ENCODE data around the gene UPK1A. TPM values are rescaled to one million over a fixed set of nuclear protein-coding genes. Genes with fewer than 3 reads are reported as not detected.

The UPK1A gene
- total and polyA plus RNA-seq, 2 experiments from 2014 or later = 7.8 to 19.6 TPM

GRCh38 chr19:35718345-35719041 is 52.2 kb downstream of the UPK1A start:
- Histone ChIP-seq H3K27me3 (no peaks in the 10 kb centered on the region), H2AFZ (no peak overlapping the region), H3K9me3 (ENCODE audit: low read depth) (no peaks in the 10 kb centered on the region), H4K20me1 (ENCODE audit: insufficient read depth, poor library complexity, severe bottlenecking) (peaks cover 25% of the 10 kb centered on the region), H3K36me3 (replicated peaks; ENCODE audit: insufficient read depth, low read depth) (no peaks in the 10 kb centered on the region), H3K4me1 (ENCODE audit: insufficient read depth) (peaks cover 15% of the 10 kb centered on the region), H3K79me2 (peaks cover 49% of the 10 kb centered on the region), H3K27ac (peak overlapping the region; percentile 85), H3K4me2 (peak overlapping the region; percentile 87), H3K9me2 (replicated peaks; ENCODE audit: insufficient read depth) (no peaks in the 10 kb centered on the region), H3K4me3 (peak overlapping the region; percentile 96)
- no peak for TF ChIP-seq EZH2phosphoT487 (IDR thresholded peaks at IDR 0.05; ENCODE audit: low read depth, severe bottlenecking, unreplicated experiment)
- no peak for TF ChIP-seq CTCF (IDR thresholded peaks at IDR 0.05; ENCODE audit: poor library complexity)
- no peak for TF ChIP-seq EZH2 (IDR thresholded peaks at IDR 0.05; ENCODE audit: borderline replicate concordance)
- DNase-seq (ENCODE audit: low spot score) = peak; percentile 52
- 4% methylated on average over 23 of the region's 42 CpGs for WGBS (ENCODE audit: low lambda C conversion rate, missing lambda C conversion rate)

GRCh38 chr19:35719402-35720162 is 53.3 kb downstream of the UPK1A start:
- H3K4me2 ChIP-seq = peak overlapping the region; percentile 87
- no peak overlapping the region for H3K4me3 ChIP-seq
- DNase-seq (ENCODE audit: low spot score) = no peak
- H3K4me1 ChIP-seq (ENCODE audit: insufficient read depth) = peaks cover 15% of the 10 kb centered on the region
- peaks cover 49% of the 10 kb centered on the region for H3K79me2 ChIP-seq
- H4K20me1 ChIP-seq (ENCODE audit: insufficient read depth, poor library complexity, severe bottlenecking) = peaks cover 25% of the 10 kb centered on the region
- no peaks in the 10 kb centered on the region for H3K36me3 ChIP-seq (replicated peaks; ENCODE audit: insufficient read depth, low read depth)
- H3K27ac ChIP-seq = peak overlapping the region; percentile 85
- TF ChIP-seq EZH2 (IDR thresholded peaks at IDR 0.05; ENCODE audit: borderline replicate concordance) (no peak), EZH2phosphoT487 (IDR thresholded peaks at IDR 0.05; ENCODE audit: low read depth, severe bottlenecking, unreplicated experiment) (no peak), CTCF (IDR thresholded peaks at IDR 0.05; ENCODE audit: poor library complexity) (no peak)
- H3K9me3 ChIP-seq (ENCODE audit: low read depth) = no peaks in the 10 kb centered on the region
- no peak overlapping the region for H2AFZ ChIP-seq
- no peaks in the 10 kb centered on the region for H3K27me3 ChIP-seq
- H3K9me2 ChIP-seq (replicated peaks; ENCODE audit: insufficient read depth) = no peaks in the 10 kb centered on the region
- 94% methylated on average over 28 of the region's 32 CpGs for WGBS (ENCODE audit: low lambda C conversion rate, missing lambda C conversion rate)

- peaks cover 46% of the 10 kb centered on the region for H3K79me2 ChIP-seq
Observed at GRCh38 chr19:35720163-35720524, 53.8 kb downstream of the UPK1A start.

More at GRCh38 chr19:35720163-35720524, 53.8 kb downstream of the UPK1A start:
- TF ChIP-seq CTCF (IDR thresholded peaks at IDR 0.05; ENCODE audit: poor library complexity) (no peak), EZH2phosphoT487 (IDR thresholded peaks at IDR 0.05; ENCODE audit: low read depth, severe bottlenecking, unreplicated experiment) (no peak), EZH2 (IDR thresholded peaks at IDR 0.05; ENCODE audit: borderline replicate concordance) (no peak)
- H3K4me1 ChIP-seq (ENCODE audit: insufficient read depth) = peaks cover 15% of the 10 kb centered on the region
- 98% methylated on average over 9 of the region's 9 CpGs for WGBS (ENCODE audit: low lambda C conversion rate, missing lambda C conversion rate)
- peaks cover 25% of the 10 kb centered on the region for H4K20me1 ChIP-seq (ENCODE audit: insufficient read depth, poor library complexity, severe bottlenecking)
- DNase-seq (ENCODE audit: low spot score) = no peak
- no peak overlapping the region for H3K4me3 ChIP-seq
- H2AFZ ChIP-seq = no peak overlapping the region
- no peaks in the 10 kb centered on the region for H3K36me3 ChIP-seq (replicated peaks; ENCODE audit: insufficient read depth, low read depth)
- H3K27ac ChIP-seq = no peak overlapping the region
- no peaks in the 10 kb centered on the region for H3K9me3 ChIP-seq (ENCODE audit: low read depth)
- H3K27me3 ChIP-seq = no peaks in the 10 kb centered on the region
- no peak overlapping the region for H3K4me2 ChIP-seq
- H3K9me2 ChIP-seq (replicated peaks; ENCODE audit: insufficient read depth) = no peaks in the 10 kb centered on the region

All from hepatocyte (in vitro differentiated cells).